ENCODE results near the gene CTRL.

Gene CTRL

GRCh38 chr16:67963662-67964321, 32.1 kb upstream of the CTRL start:
- peak in 1 of 58 donors; percentile 16 for DNase-seq

DNA sequence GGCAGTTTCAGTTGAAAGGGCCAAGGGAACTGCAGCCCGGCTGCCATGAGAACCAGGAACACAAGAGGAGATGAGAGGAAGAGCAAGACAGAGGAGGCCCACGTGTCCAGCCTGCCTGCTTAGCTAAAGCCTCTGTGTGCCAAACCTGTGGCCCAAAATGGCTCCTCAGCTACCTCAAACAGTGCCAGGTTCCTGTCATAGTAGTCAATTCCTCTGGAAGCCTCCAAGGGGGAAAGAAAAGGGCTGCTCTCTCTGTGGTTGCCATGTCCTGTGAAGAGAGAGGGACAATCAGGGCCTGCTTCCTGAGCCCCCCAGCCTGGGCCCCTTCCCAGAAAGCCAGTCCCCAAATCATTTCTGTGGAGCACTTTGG, 31.6 kb upstream of the CTRL start:
- DNase-seq = peak in 9 of 58 donors; percentile 13 to 43 (median 33)

GRCh38 chr16:67962135-67962534, 30.5 kb upstream of the CTRL start:
- DNase-seq = no peak

GRCh38 chr16:67961551-67961957, 29.9 kb upstream of the CTRL start:
- DNase-seq = peak in 1 of 58 donors; percentile 45

GRCh38 chr16:67959536-67960329, 28.1 kb upstream of the CTRL start:
- DNase-seq = no peak

GRCh38 chr16:67957622-67958021, 26.0 kb upstream of the CTRL start:
- no peak for DNase-seq

DNA sequence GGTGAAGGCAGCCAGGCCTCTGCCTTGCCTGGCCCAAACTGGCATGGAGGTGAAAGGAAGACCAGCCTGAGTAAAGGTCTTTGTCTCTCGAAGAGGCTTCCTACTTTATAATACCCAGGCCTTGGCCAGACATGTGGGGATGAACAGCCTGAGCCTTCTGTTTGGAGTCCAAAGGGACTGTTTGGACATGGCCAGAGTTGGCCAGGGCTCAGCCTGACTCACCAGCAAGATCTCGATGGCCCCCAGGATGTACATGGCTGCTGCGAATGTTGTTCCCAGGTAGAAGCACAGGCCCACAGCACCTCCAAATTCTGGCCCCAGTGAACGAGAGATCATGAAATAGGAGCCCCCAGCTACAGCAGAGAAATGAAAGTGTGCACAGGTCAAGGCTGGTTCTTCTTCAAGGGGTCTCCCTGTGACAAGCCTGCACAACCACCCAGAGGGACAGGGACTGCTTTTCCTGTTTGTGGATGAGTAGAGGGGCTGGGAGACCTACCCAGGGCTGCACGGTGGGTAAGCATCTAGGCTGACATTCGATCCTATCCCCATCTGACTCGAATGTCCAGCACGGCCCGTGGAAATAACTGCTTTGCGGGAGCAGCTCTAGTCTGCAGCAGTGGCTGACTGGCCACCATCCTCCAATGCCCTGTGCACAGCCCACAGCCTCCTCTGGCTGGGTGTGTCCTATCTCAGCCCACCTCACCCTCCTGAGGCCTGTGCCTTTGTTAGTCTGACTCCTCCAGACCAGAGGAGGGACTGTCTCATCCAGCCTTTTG, 22.9 kb upstream of the CTRL start:
- no peak for DNase-seq

DNA sequence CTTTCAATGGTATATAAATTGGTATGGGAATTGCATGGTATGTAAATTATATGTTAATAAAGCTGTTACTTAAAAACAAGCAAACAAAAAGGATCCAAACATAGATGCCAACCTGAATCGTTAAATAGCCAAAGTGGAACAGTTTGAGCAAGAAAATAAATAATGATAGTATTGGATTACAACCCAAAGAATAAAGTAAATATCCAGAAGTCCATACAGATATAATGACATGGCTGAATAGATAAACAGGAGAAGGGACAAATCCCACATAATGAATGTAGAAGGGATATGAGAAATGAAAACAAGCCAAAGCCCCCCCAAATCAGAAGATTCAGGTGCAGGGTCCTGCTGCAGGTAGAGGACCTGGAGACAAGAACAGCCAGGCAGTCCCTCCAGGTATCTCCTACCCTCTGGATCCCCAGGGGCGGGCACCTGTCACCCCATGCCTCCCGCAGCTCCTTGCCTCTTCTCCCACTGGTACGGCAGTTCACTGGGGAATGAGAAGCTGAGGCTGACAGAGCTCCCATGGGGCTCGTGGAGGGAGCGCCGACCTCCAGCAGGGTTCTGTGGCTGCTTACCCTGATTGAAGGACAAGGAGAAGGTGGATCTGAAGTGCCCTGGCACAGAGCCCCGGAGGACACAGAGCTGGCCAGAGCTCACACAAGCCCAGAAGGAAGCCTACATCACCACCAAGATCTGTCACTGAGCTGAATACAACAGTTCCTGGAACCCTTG, 22.1 kb upstream of the CTRL start:
- no peak for DNase-seq

- peak in 56 of 58 donors; percentile 42 to 95 (median 83) for DNase-seq
Observed at GRCh38 chr16:67951485-67951884, 19.8 kb upstream of the CTRL start.

- DNase-seq = no peak
Observed at GRCh38 chr16:67950335-67950843, 18.7 kb upstream of the CTRL start.

- DNase-seq = no peak
Observed at GRCh38 chr16:67949645-67950044, 18.0 kb upstream of the CTRL start.

- DNase-seq = no peak
Observed at GRCh38 chr16:67948015-67948414, 16.4 kb upstream of the CTRL start.

DNA sequence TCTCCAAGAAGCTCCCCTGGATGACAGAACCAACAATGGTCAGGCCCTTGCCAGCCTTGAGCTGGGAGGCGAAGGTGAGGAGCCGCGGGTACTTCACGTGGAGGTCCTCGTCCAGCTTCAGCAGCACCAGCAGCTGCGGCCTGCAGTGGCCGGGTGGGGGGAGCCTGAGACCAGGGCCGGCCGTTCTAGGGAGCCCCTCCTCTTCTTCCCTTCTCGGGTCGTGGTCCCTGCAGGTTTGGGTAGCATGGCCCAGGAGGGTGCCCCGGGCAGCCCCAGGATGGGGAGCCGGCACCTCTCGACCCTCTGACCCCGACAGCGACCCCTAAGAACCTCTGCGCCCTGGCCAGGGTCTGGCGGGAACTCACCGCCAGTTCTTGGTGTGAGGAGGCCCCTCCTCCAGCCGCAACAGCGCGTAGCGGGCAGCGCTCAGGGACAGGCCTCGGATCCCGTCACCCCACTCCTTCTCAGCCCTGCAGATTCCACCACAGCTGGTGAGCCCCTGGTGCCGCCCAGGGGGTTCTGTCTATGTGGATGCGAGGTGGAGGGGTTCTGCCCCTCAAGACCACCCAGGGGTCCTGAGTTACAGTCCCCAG, 15.4 kb upstream of the CTRL start:
- no peak for DNase-seq

- no peak for DNase-seq
Observed at GRCh38 chr16:67946128-67946569, 14.5 kb upstream of the CTRL start.

- no peak for DNase-seq
Observed at GRCh38 chr16:67945392-67945933, 13.8 kb upstream of the CTRL start.

GRCh38 chr16:67944690-67945391, 13.2 kb upstream of the CTRL start:
- DNase-seq = no peak

DNA sequence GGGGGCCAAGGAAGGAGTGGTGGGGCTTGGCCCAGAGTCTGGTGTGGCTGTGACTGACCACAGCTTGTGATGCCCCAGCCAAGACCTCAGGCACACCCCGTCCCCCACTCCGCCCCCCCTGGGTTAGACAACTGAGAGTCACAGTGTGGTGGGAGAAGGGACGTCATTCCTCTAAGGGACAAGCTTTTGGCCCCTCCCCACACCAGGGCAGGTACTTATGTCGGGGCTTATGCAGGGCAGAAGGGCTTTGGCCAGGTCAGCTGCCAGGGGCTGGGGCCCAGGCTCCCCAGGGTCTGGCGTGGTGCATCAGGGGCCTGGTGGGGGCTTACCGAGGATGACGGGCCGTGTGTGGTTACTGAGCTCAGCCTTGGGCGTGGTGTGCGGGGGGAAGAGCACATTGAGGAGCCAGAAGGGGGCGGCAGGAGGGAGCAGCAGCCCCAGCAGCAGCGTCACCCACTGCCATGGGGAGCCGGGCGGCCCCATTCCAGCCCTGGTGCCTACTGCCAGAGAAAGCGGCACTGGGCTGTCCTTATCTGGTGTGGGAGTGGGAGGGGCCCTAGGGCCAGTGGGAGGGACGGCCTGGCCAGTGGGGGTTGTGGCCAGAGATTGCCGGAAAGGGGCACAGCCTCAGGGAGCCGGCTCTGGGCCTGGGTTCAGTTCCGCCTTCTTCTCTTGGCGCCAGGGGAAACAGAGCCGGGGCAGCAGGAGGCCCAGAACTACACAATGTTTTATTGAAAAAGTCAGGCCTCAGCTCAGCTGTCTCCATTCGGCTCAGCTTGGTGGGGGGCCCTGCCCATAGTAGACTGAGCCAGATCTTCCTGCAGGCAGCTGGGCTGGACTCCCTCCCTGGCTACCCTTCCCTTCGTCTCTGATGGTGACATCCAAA, 12.2 kb upstream of the CTRL start, which contains the start of gene LCAT:
Gene LCAT, minus strand, starts transcription at position 502 of the 886 bp plus-strand sequence. Its CDS starts 19 bp downstream, at position 483.
- peak in 55 of 58 donors; percentile 17 to 92 (median 76) for DNase-seq

DNA sequence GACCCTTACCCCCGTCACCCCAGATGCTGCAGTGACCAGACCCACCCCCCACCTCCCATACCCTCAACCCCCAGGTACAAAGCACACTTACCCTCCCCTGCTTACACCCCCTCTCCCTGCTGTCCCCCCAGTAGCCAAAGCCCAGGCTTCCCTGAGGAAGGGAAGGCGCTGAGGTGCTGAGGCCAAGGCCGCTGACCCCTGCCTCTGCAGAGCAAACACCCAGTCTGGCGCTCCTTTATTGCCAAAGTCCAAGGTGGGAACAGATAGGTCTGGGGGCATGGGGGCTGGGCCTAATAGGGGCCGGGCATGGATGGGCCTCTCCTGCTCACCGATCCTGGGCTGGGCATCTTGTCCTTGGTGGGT, 11.6 kb upstream of the CTRL start:
- no peak for DNase-seq
